Measurements from ENCODE around the gene PDCD7.
A peak's percentile ranks its signal among the peaks of the same experiment; 100 is the strongest.

Gene PDCD7

GRCh38 chr15:65086680-65087111 lies 46.9 kb downstream of the PDCD7 start:
- peaks cover 5 to 13% (median 9%) of the 10 kb centered on the region in 5 donors for H3K27me3 ChIP-seq (ENCODE audit: control insufficient read depth in 5 of 5, insufficient read depth in 4 of 5, low read length in 5 of 5)
- no peak overlapping the region for H3K27ac ChIP-seq (ENCODE audit: low read depth, low read length)
- H3K9me3 ChIP-seq (ENCODE audit: control insufficient read depth in 5 of 5, low read length in 5 of 5): no peaks in the 10 kb centered on the region
- H3K4me1 ChIP-seq (ENCODE audit: control insufficient read depth in 5 of 5, insufficient read depth in 5 of 5, low read length in 5 of 5): peaks cover 7 to 52% (median 35%) of the 10 kb centered on the region in 5 donors
- no peak overlapping the region for H3K4me3 ChIP-seq (ENCODE audit: low read depth in 1 of 5, low read length in 5 of 5)
- H3K9ac ChIP-seq (ENCODE audit: low read length in 5 of 5): no peak overlapping the region
- H3K36me3 ChIP-seq (ENCODE audit: control insufficient read depth in 5 of 5, insufficient read depth in 5 of 5, low read length in 5 of 5): no peaks in the 10 kb centered on the region

GRCh38 chr15:65085990-65086679 lies 47.5 kb downstream of the PDCD7 start:
- no peak overlapping the region for H3K27ac ChIP-seq (ENCODE audit: low read depth, low read length)
- H3K9ac ChIP-seq (ENCODE audit: low read length in 5 of 5): no peak overlapping the region
- H3K27me3 ChIP-seq (ENCODE audit: control insufficient read depth in 5 of 5, insufficient read depth in 4 of 5, low read length in 5 of 5): peaks cover 5 to 16% (median 13%) of the 10 kb centered on the region in 5 donors
- peaks cover 7 to 48% (median 32%) of the 10 kb centered on the region in 5 donors for H3K4me1 ChIP-seq (ENCODE audit: control insufficient read depth in 5 of 5, insufficient read depth in 5 of 5, low read length in 5 of 5)
- H3K9me3 ChIP-seq (ENCODE audit: control insufficient read depth in 5 of 5, low read length in 5 of 5): no peaks in the 10 kb centered on the region
- no peaks in the 10 kb centered on the region for H3K36me3 ChIP-seq (ENCODE audit: control insufficient read depth in 5 of 5, insufficient read depth in 5 of 5, low read length in 5 of 5)
- H3K4me3 ChIP-seq (ENCODE audit: low read depth in 1 of 5, low read length in 5 of 5): no peak overlapping the region

GRCh38 chr15:65085207-65085753 lies 48.3 kb downstream of the PDCD7 start:
- Histone ChIP-seq H3K27me3 (ENCODE audit: control insufficient read depth in 5 of 5, insufficient read depth in 4 of 5, low read length in 5 of 5) (peaks cover 5 to 16% (median 13%) of the 10 kb centered on the region in 5 donors), H3K9ac (ENCODE audit: low read length in 5 of 5) (peak overlapping the region in 1 of 5 donors; percentile 13), H3K9me3 (ENCODE audit: control insufficient read depth in 5 of 5, low read length in 5 of 5) (no peaks in the 10 kb centered on the region), H3K4me3 (ENCODE audit: low read depth in 1 of 5, low read length in 5 of 5) (no peak overlapping the region), H3K27ac (ENCODE audit: low read depth, low read length) (no peak overlapping the region), H3K4me1 (ENCODE audit: control insufficient read depth in 5 of 5, insufficient read depth in 5 of 5, low read length in 5 of 5) (peaks cover 7 to 48% (median 32%) of the 10 kb centered on the region in 5 donors), H3K36me3 (ENCODE audit: control insufficient read depth in 5 of 5, insufficient read depth in 5 of 5, low read length in 5 of 5) (no peaks in the 10 kb centered on the region)

GRCh38 chr15:65084500-65085206 lies 49.0 kb downstream of the PDCD7 start:
- H3K27ac ChIP-seq (ENCODE audit: low read depth, low read length): no peak overlapping the region
- H3K4me3 ChIP-seq (ENCODE audit: low read depth in 1 of 5, low read length in 5 of 5): no peak overlapping the region
- no peak overlapping the region for H3K9ac ChIP-seq (ENCODE audit: low read length in 5 of 5)
- no peaks in the 10 kb centered on the region for H3K36me3 ChIP-seq (ENCODE audit: control insufficient read depth in 5 of 5, insufficient read depth in 5 of 5, low read length in 5 of 5)
- peaks cover 7 to 46% (median 32%) of the 10 kb centered on the region in 5 donors for H3K4me1 ChIP-seq (ENCODE audit: control insufficient read depth in 5 of 5, insufficient read depth in 5 of 5, low read length in 5 of 5)
- H3K27me3 ChIP-seq (ENCODE audit: control insufficient read depth in 5 of 5, insufficient read depth in 4 of 5, low read length in 5 of 5): peaks cover 5 to 19% (median 13%) of the 10 kb centered on the region in 5 donors
- H3K9me3 ChIP-seq (ENCODE audit: control insufficient read depth in 5 of 5, low read length in 5 of 5): no peaks in the 10 kb centered on the region

- Histone ChIP-seq H3K27ac (ENCODE audit: low read depth, low read length) (no peak overlapping the region), H3K9ac (ENCODE audit: low read length in 5 of 5) (no peak overlapping the region), H3K27me3 (ENCODE audit: control insufficient read depth in 5 of 5, insufficient read depth in 4 of 5, low read length in 5 of 5) (peaks cover 5 to 24% (median 19%) of the 10 kb centered on the region in 5 donors), H3K36me3 (ENCODE audit: control insufficient read depth in 5 of 5, insufficient read depth in 5 of 5, low read length in 5 of 5) (no peaks in the 10 kb centered on the region), H3K4me3 (ENCODE audit: low read depth in 1 of 5, low read length in 5 of 5) (no peak overlapping the region), H3K9me3 (ENCODE audit: control insufficient read depth in 5 of 5, low read length in 5 of 5) (no peaks in the 10 kb centered on the region), H3K4me1 (ENCODE audit: control insufficient read depth in 5 of 5, insufficient read depth in 5 of 5, low read length in 5 of 5) (peaks cover 4 to 33% (median 20%) of the 10 kb centered on the region in 5 donors)
Measured at GRCh38 chr15:65083262-65083701, 50.3 kb downstream of the PDCD7 start.

GRCh38 chr15:65082303-65082953 lies 51.2 kb downstream of the PDCD7 start:
- no peak overlapping the region for H3K9ac ChIP-seq (ENCODE audit: low read length in 5 of 5)
- H3K27ac ChIP-seq (ENCODE audit: low read depth, low read length): no peak overlapping the region
- H3K9me3 ChIP-seq (ENCODE audit: control insufficient read depth in 5 of 5, low read length in 5 of 5): no peaks in the 10 kb centered on the region
- peaks cover 1 to 31% (median 21%) of the 10 kb centered on the region in 5 donors for H3K4me1 ChIP-seq (ENCODE audit: control insufficient read depth in 5 of 5, insufficient read depth in 5 of 5, low read length in 5 of 5)
- H3K36me3 ChIP-seq (ENCODE audit: control insufficient read depth in 5 of 5, insufficient read depth in 5 of 5, low read length in 5 of 5): no peaks in the 10 kb centered on the region
- no peak overlapping the region for H3K4me3 ChIP-seq (ENCODE audit: low read depth in 1 of 5, low read length in 5 of 5)
- peaks cover 10 to 29% (median 19%) of the 10 kb centered on the region in 5 donors for H3K27me3 ChIP-seq (ENCODE audit: control insufficient read depth in 5 of 5, insufficient read depth in 4 of 5, low read length in 5 of 5)

GRCh38 chr15:65081758-65082157 lies 51.9 kb downstream of the PDCD7 start:
- Histone ChIP-seq H3K27me3 (ENCODE audit: control insufficient read depth in 5 of 5, insufficient read depth in 4 of 5, low read length in 5 of 5) (peaks cover 17 to 35% (median 23%) of the 10 kb centered on the region in 5 donors), H3K36me3 (ENCODE audit: control insufficient read depth in 5 of 5, insufficient read depth in 5 of 5, low read length in 5 of 5) (no peaks in the 10 kb centered on the region), H3K4me3 (ENCODE audit: low read depth in 1 of 5, low read length in 5 of 5) (no peak overlapping the region), H3K9me3 (ENCODE audit: control insufficient read depth in 5 of 5, low read length in 5 of 5) (no peaks in the 10 kb centered on the region), H3K27ac (ENCODE audit: low read depth, low read length) (no peak overlapping the region), H3K4me1 (ENCODE audit: control insufficient read depth in 5 of 5, insufficient read depth in 5 of 5, low read length in 5 of 5) (peaks cover 0 to 25% (median 18%) of the 10 kb centered on the region in 5 donors), H3K9ac (ENCODE audit: low read length in 5 of 5) (no peak overlapping the region)

- Histone ChIP-seq H3K4me1 (ENCODE audit: control insufficient read depth in 5 of 5, insufficient read depth in 5 of 5, low read length in 5 of 5) (peaks cover 0 to 23% (median 18%) of the 10 kb centered on the region in 5 donors), H3K9ac (ENCODE audit: low read length in 5 of 5) (no peak overlapping the region), H3K4me3 (ENCODE audit: low read depth in 1 of 5, low read length in 5 of 5) (no peak overlapping the region), H3K27me3 (ENCODE audit: control insufficient read depth in 5 of 5, insufficient read depth in 4 of 5, low read length in 5 of 5) (peaks cover 18 to 38% (median 23%) of the 10 kb centered on the region in 5 donors), H3K27ac (ENCODE audit: low read depth, low read length) (no peak overlapping the region), H3K36me3 (ENCODE audit: control insufficient read depth in 5 of 5, insufficient read depth in 5 of 5, low read length in 5 of 5) (no peaks in the 10 kb centered on the region), H3K9me3 (ENCODE audit: control insufficient read depth in 5 of 5, low read length in 5 of 5) (no peaks in the 10 kb centered on the region)
Measured at GRCh38 chr15:65081270-65081669, 52.3 kb downstream of the PDCD7 start.

GRCh38 chr15:65079580-65079979 lies 54.0 kb downstream of the PDCD7 start:
- H3K4me3 ChIP-seq (ENCODE audit: low read depth in 1 of 5, low read length in 5 of 5): no peak overlapping the region
- no peaks in the 10 kb centered on the region for H3K9me3 ChIP-seq (ENCODE audit: control insufficient read depth in 5 of 5, low read length in 5 of 5)
- peaks cover 0 to 14% (median 11%) of the 10 kb centered on the region in 5 donors for H3K4me1 ChIP-seq (ENCODE audit: control insufficient read depth in 5 of 5, insufficient read depth in 5 of 5, low read length in 5 of 5)
- H3K27ac ChIP-seq (ENCODE audit: low read depth, low read length): no peak overlapping the region
- no peaks in the 10 kb centered on the region for H3K36me3 ChIP-seq (ENCODE audit: control insufficient read depth in 5 of 5, insufficient read depth in 5 of 5, low read length in 5 of 5)
- no peak overlapping the region for H3K9ac ChIP-seq (ENCODE audit: low read length in 5 of 5)
- peaks cover 16 to 38% (median 19%) of the 10 kb centered on the region in 5 donors for H3K27me3 ChIP-seq (ENCODE audit: control insufficient read depth in 5 of 5, insufficient read depth in 4 of 5, low read length in 5 of 5)

Measured in subcutaneous abdominal adipose tissue (tissue), 5 donors.